Fibroblast of lung (primary cell): ENCODE measurements around the gene CNTN4. TPM values are rescaled to one million over a fixed set of nuclear protein-coding genes. Genes with fewer than 3 reads are reported as not detected.

Experiments used
- DNase-seq, 2 donors: peaks; one replicate each; pipeline versions ENCODE4 v3.0.0 to v3.0.0-alpha.2; 2010; ENCODE audit warnings: low read depth in 2 of 2
- H2AFZ ChIP-seq: 2 replicates; pipeline ENCODE4 v1.5.1; 2012; ENCODE audit warnings: low read length, control low read depth, inconsistent platforms
- H3K27ac ChIP-seq: 2 replicates; pipeline ENCODE4 v1.5.1; 2011; ENCODE audit warnings: low read length, control low read depth; ENCODE audit not compliant: insufficient read depth
- H3K27me3 ChIP-seq: 2 replicates; pipeline ENCODE4 v1.5.1; 2011; ENCODE audit warnings: mild to moderate bottlenecking, low read length; ENCODE audit not compliant: control insufficient read depth, insufficient read depth
- H3K36me3 ChIP-seq: 2 replicates; pipeline ENCODE4 v1.5.1; 2011; ENCODE audit warnings: low read length; ENCODE audit not compliant: control insufficient read depth, insufficient read depth
- H3K4me1 ChIP-seq: 2 replicates; pipeline ENCODE4 v1.5.1; 2011; ENCODE audit warnings: low read length; ENCODE audit not compliant: control insufficient read depth, insufficient read depth; ENCODE audit errors: extremely low read depth
- H3K4me2 ChIP-seq: 2 replicates; pipeline ENCODE4 v1.5.1; 2011; ENCODE audit warnings: low read length, control low read depth; ENCODE audit not compliant: insufficient read depth; ENCODE audit errors: extremely low read depth
- H3K4me3 ChIP-seq, 4 experiments: fragments of 200-600 bp in 1 of 4; sonication (generic) in 1 of 4; replicated peaks in 1 of 4; 2 replicates each; pipeline ENCODE4 v1.5.1; 2011 to 2016; ENCODE audit warnings: low read length in 4 of 4, low read depth in 3 of 4, mild to moderate bottlenecking in 3 of 4, control low read depth in 2 of 4, inconsistent platforms in 1 of 4, mixed read lengths in 1 of 4; ENCODE audit not compliant: insufficient read depth in 1 of 4; ENCODE audit errors: control extremely low read depth in 1 of 4
- H3K79me2 ChIP-seq: 2 replicates; pipeline ENCODE4 v1.5.1; 2012; ENCODE audit warnings: mild to moderate bottlenecking, low read length, inconsistent platforms; ENCODE audit not compliant: control insufficient read depth, insufficient read depth
- H3K9ac ChIP-seq: 2 replicates; pipeline ENCODE4 v1.5.1; 2011; ENCODE audit warnings: mild to moderate bottlenecking, low read length, control low read depth; ENCODE audit not compliant: insufficient read depth
- H3K9me3 ChIP-seq: 2 replicates; pipeline ENCODE4 v1.5.1; 2012; ENCODE audit warnings: low read depth, low read length; ENCODE audit not compliant: control insufficient read depth, insufficient read depth
- H4K20me1 ChIP-seq: 2 replicates; pipeline ENCODE4 v1.5.1; 2011; ENCODE audit warnings: low read length; ENCODE audit not compliant: control insufficient read depth, insufficient read depth; ENCODE audit errors: extremely low read depth
- CTCF ChIP-seq, 2 donors: IDR thresholded peaks in 1 of 2; conservative IDR thresholded peaks in 1 of 2; 1 replicate in 1 of 2; 2 replicates in 1 of 2; pipeline ENCODE4 v1.5.1; 2011 to 2012; ENCODE audit warnings: low read length in 2 of 2, control low read depth in 1 of 2, inconsistent platforms in 1 of 2, low read depth in 1 of 2, mild to moderate bottlenecking in 1 of 2
- EZH2 ChIP-seq: IDR thresholded peaks from 2 replicates; pipeline ENCODE4 v1.5.1; 2012; ENCODE audit warnings: low read length, control low read depth, mild to moderate bottlenecking; ENCODE audit errors: missing control alignments
- polyA plus RNA-seq, 2 donors: library from polyadenylated mRNA; depleted of rRNA in 1 of 2; stranded (reverse) in 1 of 2; unstranded in 1 of 2; fragments of >200 nt; gene quantifications; 2 replicates each; pipeline ENCODE4 v1.2.1, GENCODE V29; 2011 to 2012; ENCODE audit warnings: missing spikeins in 1 of 2
- total RNA-seq: library from RNA; depleted of rRNA; stranded (reverse); fragments of >200 nt; gene quantifications from 2 replicates; pipeline ENCODE4 v1.2.1, GENCODE V29; 2014

Gene CNTN4
- total and polyA plus RNA-seq, 2 donors (not counting 1 experiment from before 2014, with no cell fraction given): 0.17 to 0.69 TPM

GRCh38 chr3:2484162-2485026 is 385.7 kb downstream of the CNTN4 start:
- H3K27ac ChIP-seq: no peak overlapping the region
- no peaks in the 10 kb centered on the region for H3K79me2 ChIP-seq
- no peak overlapping the region for H3K4me2 ChIP-seq
- H3K9me3 ChIP-seq: no peaks in the 10 kb centered on the region
- no peak overlapping the region for H3K9ac ChIP-seq
- no peaks in the 10 kb centered on the region for H3K4me1 ChIP-seq
- H2AFZ ChIP-seq: no peak overlapping the region
- H3K36me3 ChIP-seq: no peaks in the 10 kb centered on the region
- no peak for TF ChIP-seq EZH2
- TF ChIP-seq CTCF (conservative IDR thresholded peaks at IDR 0.05 in 1 of 2, IDR thresholded peaks at IDR 0.05 in 1 of 2; ENCODE audit: low read depth in 1 of 2, low read length in 2 of 2): no peak
- H3K27me3 ChIP-seq: no peaks in the 10 kb centered on the region
- no peak overlapping the region for H3K4me3 ChIP-seq
- DNase-seq: no peak
- no peaks in the 10 kb centered on the region for H4K20me1 ChIP-seq

- TF ChIP-seq CTCF (conservative IDR thresholded peaks at IDR 0.05 in 1 of 2, IDR thresholded peaks at IDR 0.05 in 1 of 2; ENCODE audit: low read depth in 1 of 2, low read length in 2 of 2) (no peak), EZH2 (no peak)
Measured at GRCh38 chr3:2485027-2485375, 386.3 kb downstream of the CNTN4 start.

DNA sequence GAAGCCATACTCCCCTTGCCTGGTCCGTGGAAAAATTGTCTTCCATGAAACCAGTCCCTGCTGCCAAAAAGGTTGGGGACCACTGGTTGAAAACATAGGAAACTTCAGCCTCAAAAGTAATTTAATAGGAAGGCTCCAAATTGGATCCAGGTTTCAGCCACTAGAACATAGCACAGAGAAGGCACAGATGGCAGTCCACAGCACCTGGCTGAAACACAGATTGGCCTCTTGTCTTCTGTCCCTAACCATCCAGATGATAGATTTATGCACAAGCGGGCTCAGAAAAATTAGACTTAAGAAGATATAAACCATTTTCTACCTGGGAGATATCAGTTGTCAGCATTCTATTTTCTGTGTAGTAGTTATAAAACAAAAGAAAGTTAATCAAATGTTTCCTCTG is 397.1 kb downstream of the CNTN4 start:
- H3K27me3 ChIP-seq: no peaks in the 10 kb centered on the region
- H4K20me1 ChIP-seq: no peaks in the 10 kb centered on the region
- H3K9ac ChIP-seq: no peak overlapping the region
- H3K4me3 ChIP-seq: no peak overlapping the region
- DNase-seq: no peak
- no peaks in the 10 kb centered on the region for H3K9me3 ChIP-seq
- H3K36me3 ChIP-seq: no peaks in the 10 kb centered on the region
- no peak for TF ChIP-seq EZH2
- no peak for TF ChIP-seq CTCF (conservative IDR thresholded peaks at IDR 0.05 in 1 of 2, IDR thresholded peaks at IDR 0.05 in 1 of 2; ENCODE audit: low read depth in 1 of 2, low read length in 2 of 2)
- H3K27ac ChIP-seq: no peak overlapping the region
- H3K79me2 ChIP-seq: no peaks in the 10 kb centered on the region
- H3K4me1 ChIP-seq: no peaks in the 10 kb centered on the region
- H2AFZ ChIP-seq: no peak overlapping the region
- H3K4me2 ChIP-seq: no peak overlapping the region

More at GRCh38 chr3:2485027-2485375, 386.3 kb downstream of the CNTN4 start:
- H3K79me2 ChIP-seq: no peaks in the 10 kb centered on the region
- H3K9ac ChIP-seq: no peak overlapping the region
- no peak for DNase-seq
- H3K4me2 ChIP-seq: no peak overlapping the region
- no peak overlapping the region for H2AFZ ChIP-seq
- H3K27ac ChIP-seq: no peak overlapping the region
- H3K27me3 ChIP-seq: no peaks in the 10 kb centered on the region
- no peaks in the 10 kb centered on the region for H4K20me1 ChIP-seq
- H3K4me1 ChIP-seq: no peaks in the 10 kb centered on the region
- no peak overlapping the region for H3K4me3 ChIP-seq
- H3K36me3 ChIP-seq: no peaks in the 10 kb centered on the region
- no peaks in the 10 kb centered on the region for H3K9me3 ChIP-seq
